ENCODE measurements around the gene AGBL3.
"Not testable (repeated sequence)": the region's sequence is repeated elsewhere in the genome, so short reads cannot be mapped to it uniquely, and the experiment has no call there.

AGBL3 gene

DNA sequence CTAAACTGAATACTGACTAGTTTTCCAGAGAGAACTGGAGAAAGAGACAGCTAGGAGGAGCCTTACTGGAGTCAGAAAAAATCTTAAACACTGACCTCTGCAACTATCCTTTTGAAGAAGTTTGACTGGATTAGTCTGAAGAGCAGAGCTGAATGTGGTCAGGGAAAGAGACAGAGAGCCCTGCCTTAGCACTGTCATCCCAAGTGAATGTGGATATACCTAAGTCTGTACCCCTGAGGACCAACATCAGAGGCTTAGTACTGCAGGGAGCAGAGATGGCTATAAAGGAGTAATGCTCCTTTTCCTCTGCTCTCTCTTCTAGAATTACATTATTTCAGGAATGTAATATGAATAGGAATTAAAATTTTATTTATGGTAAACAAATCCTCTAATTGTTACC is 91.7 kb downstream of the AGBL3 start:
- DNase-seq = no peak

DNA sequence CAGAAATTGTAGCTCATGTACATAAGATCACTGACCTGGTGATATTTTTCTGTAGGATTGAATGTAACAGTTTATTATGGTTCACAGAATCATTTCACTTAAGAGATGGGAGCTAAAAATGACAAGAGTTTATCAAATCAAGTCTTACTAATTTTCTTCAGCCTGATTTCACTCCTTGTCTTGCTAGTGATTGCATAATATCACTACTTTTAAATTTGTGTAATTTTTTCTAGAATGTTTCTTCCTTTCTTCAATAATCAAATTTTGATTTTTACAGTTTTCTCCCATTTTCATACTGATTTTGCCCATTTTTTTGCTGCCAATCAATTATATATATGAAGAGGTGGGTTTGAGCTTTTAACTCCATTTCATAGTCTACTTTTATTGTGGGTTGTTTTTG is 92.8 kb downstream of the AGBL3 start:
- no peak for DNase-seq

DNA sequence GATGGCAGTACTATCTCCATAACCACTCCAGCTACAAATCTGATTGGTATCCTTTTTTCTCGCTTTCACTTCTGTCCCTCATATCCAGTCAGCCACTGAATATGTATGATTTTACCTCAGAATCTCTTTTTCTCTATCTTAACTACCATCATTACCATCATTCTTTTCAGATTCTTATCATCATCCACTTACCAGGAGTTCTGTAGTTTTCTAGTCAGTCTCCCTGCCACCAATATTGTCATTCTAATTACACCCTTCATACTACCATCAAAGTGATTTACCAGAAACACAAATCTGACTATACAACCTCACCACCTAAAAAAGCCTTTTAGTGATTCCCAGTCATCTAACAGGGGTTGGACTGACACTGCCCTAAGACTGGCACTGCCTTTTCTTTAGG is 96.7 kb downstream of the AGBL3 start:
- no peak for DNase-seq

DNA sequence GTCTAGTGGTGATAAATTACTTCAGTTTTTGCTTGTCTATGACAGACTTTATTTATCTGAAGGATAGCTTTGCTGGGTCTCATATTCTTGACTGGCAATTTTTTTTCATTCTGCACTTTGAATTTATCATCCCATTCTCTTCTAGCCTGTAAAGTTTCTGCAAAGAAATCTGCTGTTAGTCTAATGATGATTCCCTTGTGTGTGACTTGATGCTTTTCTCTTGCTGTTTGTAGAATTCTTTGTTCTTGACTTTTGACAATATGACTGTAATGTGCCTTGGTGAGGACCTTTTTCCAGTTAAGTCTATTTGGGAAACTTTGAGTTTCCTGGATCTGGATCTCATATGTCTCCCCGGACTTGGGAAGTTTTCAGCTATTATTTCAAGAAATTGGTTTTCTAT is 102.3 kb downstream of the AGBL3 start:
- no peak for DNase-seq

DNA sequence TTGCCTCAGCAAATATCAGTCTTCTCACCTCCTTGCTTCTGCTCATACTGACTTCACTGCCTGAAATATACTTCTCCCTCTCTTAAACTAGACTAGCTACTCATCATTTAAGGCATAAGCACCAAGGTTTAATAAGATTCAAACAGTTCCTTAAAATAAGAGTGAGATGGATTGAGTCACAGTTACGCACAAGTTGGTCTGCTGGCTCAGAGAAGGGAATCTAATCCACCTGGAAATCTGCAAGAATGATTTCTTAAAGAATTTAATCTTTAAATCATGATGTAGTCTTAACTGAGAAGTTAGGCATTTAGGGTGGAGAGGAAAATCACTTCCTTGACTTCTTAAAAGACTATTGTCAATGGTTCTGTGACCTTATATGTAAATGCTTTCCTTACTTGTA is 105.4 kb downstream of the AGBL3 start:
- no peak for DNase-seq

DNA sequence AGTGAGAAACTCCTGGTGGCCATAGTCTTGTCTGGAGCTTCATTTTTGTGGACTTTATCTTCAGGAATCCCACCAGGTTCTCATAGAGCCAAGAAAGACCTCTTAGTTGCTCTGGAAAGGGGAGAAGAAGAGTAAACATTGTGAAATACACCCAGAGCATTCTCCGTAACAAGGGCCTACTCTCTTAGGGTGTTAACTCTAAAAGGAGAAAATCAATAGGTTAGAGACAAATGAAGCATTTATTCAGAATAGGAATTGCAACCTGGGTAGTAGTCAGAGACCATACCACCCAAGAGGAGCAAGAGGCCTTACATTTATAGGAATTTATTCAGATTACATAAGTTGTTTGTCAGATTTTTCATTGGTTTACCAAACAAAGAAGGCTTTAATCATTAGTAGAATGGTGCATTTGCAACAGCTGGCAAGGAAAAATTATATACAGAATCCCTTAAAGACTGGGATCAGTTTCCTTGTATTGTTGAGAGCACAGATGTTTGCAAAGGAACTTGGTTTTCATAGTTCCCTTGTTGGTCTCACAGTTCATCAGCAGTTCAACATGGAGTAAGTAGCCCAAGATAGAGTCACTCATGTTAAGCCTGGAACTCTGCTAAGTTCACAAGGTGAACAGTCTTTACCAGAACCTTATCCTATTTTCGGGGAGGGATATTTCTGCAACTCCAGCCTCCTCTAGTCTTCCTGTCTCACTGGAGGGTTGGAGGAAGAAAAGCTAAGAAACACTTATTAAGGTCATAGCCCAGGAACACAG is 108.3 kb downstream of the AGBL3 start:
- DNase-seq = no peak

DNA sequence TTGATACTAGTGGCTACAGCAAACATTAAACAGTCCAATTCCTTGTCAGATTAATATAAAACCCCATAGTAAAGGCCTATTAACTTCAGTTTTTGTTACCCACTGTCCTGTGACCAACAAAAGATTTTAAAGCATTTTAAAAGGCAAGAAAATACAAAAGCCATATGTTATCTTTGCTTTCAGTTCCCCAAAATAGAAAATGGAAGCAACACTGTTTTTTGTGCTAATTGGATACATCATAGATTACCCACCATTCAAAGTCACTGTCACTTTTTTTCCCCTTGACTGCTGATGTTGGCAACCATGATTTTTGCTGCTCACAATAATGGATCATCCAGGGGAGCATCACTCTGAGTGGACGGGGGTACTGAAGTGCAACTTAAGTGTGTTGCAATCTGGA is 109.1 kb downstream of the AGBL3 start:
- DNase-seq = no peak

DNA sequence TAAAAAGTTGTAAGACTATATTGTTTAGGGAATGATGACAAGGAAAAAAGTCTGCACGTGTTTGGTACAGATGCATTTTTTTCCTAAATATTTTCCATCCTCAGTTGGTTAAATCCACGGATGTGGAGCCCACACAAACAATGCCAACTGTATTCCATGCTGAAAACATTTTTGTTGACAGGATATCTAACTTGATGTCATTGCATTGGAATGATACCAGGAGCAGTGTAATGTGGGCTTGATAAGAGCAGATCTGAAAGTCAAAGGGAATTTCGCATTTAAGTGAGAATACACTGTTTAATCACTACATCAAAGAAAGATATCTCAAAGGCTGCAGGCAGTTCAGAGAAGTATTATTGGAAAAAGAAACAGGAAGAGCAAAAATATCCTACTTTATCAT is 112.1 kb downstream of the AGBL3 start:
- no peak for DNase-seq

DNA sequence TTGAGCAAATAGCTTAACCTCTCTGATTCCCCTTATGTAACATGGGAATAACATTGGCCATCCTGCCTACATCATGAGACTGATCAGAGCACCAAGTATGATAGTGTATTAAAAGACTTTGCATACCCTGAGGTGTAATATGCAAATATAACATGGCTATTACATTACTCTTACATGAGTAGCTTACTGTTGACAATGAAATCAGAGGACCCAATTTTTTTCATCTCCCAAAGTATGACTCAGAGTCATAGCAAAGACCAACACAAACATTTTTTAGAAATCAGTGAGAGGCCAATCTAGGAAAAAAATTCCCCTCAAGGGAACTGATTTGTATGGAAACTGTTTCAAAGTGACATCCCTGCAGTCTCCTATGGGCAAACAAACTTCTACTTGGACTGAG is 114.5 kb downstream of the AGBL3 start:
- DNase-seq = no peak

DNA sequence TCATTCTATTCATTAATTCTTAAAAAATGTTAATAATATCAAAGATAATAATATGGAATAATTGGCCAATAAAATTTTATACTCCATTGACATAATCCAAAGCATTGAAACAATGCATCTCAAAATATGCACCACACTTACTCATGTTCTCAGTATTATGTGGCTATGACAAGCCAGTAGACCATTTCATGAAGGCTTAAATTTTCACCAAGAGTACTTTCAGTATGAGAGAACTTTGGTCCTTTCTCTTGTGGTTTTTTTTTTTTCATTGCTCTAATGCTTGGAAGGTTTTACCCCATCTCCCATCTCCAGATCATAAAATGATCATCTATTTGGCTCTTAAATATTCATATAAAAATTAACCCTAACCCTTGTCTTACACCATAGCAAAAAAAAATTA is 116.1 kb downstream of the AGBL3 start:
- no peak for DNase-seq

DNA sequence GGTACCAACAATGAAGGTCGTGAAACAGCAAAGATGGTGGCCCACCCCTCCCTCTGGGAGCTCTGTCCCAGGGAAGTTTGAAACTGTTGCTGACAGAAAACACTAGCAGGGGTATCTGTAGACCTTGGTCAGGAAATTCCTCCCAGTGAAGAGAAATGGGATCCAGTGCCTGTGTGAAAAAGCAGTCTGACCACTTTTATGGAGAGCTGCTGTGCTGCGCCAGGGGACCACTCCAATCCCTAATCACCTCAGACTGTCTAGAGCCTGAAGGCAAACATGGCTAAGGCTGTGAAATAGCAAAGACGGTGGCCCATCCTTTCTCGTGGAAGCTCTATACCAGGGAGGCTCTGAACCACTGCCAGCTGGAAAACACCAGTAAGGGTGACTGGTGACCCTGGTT is 123.3 kb downstream of the AGBL3 start:
- DNase-seq = no peak

DNA sequence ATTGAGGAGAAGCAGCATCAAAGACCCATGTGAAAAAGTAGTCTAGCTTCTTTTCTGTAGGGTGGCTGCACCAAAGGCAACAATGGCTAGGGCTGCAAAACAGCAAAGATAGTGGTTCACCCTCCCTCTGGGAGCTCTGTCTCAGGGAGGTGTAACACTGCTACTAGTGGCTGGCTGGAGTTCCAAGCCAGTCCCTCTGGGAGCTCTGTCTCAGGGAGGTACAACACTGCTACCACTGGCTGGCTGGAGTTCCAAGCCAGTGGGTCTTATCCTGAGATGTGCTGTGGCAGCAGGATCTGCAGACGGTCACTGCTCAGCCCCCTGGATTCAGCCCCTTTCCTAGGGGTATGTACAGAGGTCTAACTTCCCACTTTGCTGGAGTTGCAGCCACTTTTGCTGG is 123.7 kb downstream of the AGBL3 start:
- DNase-seq = no peak

DNA sequence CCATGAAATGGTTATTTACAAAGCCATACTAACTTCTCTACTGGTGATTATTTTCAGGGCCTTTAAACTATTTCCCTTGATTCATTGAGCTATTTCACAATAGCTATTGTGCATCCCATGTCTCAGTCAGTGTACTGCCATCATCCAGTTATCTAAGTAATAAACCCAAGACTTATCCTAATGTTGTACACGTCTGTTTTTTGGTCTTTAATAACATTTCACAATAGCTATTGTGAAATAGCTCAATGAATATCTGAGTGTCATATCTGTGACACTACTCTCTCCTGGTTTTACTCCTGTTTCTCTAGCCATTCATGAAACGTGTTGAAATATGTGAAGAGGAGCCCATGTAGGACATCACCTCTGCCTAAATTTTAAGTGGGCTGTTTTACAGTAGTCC is 125.1 kb downstream of the AGBL3 start:
- no peak for DNase-seq

DNA sequence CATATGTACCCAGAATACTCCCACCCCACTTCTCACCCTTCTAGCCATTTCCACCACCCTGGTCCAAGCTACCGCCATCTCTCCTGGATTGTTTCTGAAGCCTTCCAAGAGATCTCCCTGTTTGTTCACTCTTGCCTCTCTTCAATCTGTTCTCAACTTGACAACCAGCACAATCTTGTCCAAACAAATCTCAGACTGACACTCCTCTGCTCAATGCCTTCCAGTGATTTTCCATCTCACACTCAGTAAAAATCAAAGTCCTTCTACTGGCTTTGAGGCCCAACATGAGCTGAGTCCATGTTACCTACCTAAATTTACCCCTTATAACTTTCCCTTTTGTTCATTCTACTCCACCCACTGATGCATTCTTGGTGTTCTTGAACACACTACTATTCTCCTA is 128.3 kb downstream of the AGBL3 start:
- DNase-seq = no peak

DNA sequence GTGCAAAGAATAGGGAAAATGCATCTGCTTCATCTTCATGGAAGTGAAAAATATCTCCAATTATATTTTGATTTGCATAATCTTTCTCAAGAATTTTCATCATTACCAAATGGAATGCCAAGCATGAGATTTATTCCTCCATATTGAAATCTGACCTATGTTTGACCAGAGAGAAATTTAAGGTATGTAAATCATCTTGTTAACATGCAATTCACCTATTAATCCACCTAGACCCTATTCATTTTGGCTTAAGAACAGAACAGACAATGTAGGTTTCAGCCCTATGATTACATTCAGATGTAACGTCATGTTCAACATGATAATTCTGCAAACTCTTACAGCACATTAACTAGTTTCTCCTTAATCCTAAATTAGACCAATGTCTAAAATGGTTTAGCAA is 130.8 kb downstream of the AGBL3 start:
- DNase-seq = no peak

DNA sequence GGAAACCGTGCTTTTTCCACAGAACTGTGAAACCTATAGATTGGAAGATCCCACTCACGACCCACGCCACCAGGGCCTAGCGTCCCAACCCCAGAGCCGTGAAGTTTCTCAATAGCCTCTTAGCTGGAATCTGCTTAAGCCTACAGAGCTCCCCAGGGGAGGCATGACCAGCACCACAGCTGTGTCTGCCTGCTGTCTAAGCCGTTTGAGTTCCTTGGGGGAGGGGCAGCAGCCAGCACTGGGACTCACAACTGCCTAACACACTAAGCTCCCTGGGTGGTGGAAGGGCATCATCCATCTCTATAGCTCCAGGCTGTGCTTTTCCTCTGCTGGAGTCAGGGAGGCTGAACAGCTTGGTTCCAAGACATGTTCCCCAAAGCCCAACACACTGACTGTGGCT is 135.6 kb downstream of the AGBL3 start:
- no peak for DNase-seq

DNA sequence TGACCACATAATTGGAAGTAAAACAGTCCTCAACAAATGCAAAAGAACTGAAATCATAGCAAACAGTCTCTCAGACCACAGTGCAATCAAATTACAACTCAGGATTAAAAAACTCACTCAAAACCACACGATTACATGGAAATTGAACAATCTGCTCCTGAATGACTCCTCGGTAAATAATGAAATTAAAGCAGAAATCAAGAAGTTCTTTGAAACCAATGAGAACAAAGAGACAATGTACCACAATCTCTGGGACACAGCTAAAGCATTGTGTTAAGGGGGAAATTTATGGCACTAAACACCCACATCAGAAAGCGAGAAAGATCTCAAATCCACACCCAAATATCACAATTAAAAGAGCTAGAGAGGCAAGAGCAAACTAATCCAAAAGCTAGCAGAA is 138.3 kb downstream of the AGBL3 start:
- not testable (repeated sequence) for DNase-seq

DNA sequence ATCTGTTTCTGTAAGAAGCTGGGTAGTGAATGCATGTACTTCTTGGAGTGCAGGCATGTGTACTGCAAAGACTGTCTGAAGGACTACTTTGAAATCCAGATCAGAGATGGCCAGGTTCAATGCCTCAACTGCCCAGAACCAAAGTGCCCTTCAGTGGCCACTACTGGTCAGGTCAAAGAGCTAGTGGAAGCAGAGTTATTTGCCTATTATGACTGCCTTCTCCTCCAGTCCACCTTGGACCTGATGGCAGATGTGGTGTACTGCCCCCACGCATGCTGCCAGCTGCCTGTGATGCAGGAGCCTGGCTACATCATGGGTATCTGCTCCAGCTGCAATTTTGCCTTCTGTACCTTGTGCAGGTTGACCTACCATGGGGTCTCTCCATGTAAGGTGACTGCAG is 142.6 kb downstream of the AGBL3 start:
- DNase-seq = no peak

DNA sequence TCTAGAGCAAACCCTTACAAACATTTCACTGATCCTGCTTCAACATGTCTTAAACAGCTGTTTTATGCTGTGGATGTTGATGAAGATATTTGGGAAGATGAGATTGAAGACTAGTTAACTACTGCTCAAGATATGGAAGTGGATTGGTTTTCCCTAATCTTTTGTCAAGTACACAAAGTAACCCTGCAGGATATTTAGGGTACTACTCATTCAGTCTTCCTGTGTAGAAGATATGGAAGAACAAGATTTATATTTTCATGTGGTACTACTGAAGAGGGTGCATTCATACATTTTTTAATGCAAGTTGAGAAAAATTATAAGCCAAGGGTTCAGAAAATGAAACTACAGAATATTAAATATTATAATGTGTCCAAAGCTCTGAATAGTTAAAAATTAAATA is 143.3 kb downstream of the AGBL3 start:
- DNase-seq = no peak

DNA sequence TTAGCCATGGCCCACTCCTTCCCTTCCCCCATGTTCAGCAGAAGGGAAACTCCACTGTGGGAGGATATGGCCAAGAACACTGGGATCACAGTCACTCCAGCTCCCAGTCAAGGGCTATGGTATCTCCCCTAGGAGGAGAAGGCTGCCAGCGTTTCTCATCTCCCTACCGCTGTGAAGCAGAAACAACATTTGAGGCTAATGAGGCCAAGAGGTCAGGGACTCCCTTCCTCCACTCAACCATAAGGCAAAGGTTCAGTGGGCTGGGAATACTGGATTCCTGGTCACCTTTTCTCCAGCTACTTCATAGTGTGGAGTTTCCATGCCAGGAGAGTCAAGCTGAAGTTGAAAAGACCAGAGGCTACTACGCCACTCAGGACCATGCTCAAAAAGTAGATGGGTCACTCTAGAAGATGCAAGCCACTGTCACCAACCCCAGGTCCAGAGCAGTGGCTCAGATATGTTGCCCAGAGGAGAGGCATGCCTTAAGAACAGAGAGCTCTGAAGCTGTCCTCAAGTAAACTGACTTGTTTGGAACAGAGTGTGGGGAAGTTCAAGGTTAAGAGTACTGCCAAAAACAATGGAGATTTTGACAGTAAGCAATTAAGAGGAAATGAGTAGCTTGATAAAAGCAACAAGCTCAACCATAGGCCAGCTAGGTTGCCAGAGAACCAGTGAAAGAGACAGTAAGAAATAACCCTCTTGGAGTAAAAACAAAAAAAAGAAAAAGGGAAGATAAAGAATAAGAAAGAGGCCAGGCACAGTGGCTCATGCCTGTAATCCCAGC is 157.8 kb downstream of the AGBL3 start:
- DNase-seq = no peak

DNA sequence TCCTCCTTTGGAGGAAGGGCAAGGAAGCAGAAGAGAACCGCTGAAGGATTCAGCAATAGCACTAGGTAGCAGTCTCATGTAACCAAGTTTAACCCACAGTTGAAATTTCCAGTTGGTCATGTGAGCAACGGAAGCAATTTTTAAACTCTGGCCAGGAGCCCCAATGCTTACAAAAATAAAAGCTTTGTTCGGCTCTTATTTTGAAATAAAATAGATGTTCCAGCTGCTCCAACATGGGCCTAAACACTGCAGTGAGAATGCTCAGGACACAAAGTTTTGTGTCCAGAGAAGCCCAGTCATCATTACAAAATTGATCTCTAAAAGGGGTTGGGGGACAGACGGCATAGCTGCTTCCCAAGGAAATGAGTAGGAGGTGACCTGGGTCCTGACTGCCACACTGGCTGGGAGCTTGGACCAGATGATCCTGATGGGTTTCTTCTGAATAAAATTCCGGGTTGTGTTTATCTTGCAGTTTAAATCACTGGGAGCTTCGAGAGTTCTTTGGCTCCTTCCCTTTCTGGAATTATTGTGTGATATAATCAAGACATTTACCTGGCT is 161.1 kb downstream of the AGBL3 start:
- no peak for DNase-seq

DNA sequence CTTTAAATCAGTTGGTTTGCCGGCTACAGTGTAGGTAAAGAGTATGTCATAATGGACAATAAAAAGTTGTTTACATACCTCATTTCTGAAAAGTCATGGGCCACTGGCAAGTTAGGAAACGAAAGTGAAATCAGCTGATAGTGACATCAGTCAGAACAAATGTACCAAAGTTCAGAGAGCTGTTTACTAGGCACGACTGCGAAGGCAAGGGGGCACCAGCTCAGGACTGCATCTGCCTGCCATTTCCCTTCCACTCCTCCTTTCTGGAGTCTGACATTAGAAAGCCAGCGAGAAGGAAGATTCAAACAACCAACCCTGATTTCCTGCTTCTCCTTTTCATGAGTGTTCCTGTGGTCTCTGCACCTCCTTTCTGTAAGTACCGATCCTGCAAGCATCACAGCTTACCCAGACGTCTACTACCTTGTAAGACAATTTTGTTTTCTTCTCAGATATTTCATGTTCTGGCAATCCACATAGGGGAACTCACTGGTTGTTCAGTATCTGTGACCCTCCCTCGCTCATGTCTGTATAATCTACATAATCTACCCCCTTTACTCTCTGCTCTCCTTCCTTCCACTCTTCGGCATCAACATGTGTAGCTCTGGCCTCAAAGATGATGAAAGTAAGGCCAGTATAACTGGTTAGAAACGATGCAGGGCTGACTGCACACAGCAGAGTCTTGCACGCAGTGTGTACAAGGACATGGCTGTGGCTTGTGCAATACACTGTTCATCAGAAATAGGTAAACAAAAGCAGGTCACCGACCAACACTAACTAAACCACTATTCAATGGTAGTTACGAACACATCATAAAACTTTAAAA is 161.8 kb downstream of the AGBL3 start, which contains the start of gene TMEM140:
TSS of gene TMEM140 (plus strand) at position 174 of the 823 bp plus-strand sequence. CDS start 16,370 bp downstream, outside the sequence.
- DNase-seq = no peak

DNA sequence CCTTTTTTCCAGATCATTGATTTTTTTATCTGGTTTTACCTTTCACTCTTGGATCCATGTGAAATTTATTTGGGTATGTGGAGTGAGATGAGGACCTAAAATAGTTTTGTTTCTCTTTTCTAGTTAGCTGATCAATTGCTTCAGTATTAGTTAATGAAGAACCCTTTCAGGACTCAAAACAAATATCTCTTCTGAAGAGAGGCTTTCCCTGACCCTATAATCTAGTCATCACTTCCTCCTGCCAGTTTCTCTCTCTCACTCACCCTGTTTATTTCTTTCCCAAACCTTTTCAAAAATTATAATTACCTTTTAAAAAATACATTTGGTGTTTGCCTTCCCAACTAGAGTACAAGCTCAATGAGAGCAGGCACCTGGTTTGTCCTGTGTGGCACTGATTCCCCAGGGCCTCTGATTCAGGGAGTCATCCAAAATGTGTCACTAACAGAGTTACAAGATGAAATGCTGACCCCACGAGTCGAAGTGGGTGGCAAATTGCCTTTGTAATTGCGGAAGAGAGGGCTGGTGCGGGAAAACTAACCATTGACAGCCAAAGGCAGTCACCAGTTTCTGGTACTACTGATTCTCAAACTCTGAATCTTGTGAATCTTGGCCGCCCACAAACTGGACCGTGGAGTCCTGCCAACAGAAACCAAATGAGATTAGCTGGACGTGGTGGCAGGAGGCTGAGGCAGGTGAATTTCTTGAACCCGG is 163.9 kb downstream of the AGBL3 start:
- DNase-seq = no peak

Data from NCI-H2081 treated with DMSO at 0.1 percent for 48 hours (cell line).